GM12874 (cell line): ENCODE measurements around the gene TIFAB.

Experiments used
- CTCF ChIP-seq: IDR thresholded peaks from 2 replicates; pipeline ENCODE4 v1.5.1; 2011; ENCODE audit warnings: low read depth, mild to moderate bottlenecking, control low read depth, low read length, moderate library complexity; ENCODE audit not compliant: insufficient read depth

TIFAB gene

DNA sequence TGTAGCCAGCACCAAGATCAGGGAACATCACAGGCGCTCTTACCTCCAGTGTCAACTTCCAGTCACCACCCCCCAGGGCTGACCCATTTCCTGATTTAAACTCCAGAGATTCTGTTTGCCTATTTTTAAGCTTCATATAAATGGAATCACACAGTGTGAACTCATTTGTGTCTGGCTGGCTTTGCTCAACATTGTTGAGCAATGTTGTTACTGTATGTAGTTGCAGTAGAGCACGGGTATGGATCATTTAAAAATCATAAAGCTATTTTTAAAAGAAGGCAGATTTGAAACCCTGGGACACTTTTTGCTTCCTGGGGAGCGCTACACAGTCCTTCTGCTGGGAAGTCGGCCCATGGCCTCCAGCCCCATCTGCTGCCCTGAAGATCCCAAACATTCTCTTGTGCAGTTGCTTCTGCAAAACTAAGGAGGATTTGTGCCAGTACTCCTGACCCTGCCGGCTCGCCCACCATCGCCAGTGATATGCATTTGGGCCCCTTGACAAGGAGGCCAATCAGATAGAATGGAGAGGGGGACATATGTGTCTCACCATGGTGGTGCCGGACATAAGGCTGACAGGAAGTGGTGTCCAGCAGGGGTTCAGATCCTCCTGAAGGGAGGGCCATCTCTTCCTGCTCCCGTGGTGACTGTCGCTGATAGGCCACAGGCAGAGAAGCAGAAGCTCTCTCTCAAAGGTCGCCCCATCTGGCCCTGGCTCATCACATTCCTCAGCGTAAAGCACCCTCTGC is 18.3 kb downstream of the TIFAB start:
- TF ChIP-seq CTCF, result no peak

GRCh38 chr5:135432113-135432512 is 20.0 kb downstream of the TIFAB start:
- TF ChIP-seq CTCF, result no peak

DNA sequence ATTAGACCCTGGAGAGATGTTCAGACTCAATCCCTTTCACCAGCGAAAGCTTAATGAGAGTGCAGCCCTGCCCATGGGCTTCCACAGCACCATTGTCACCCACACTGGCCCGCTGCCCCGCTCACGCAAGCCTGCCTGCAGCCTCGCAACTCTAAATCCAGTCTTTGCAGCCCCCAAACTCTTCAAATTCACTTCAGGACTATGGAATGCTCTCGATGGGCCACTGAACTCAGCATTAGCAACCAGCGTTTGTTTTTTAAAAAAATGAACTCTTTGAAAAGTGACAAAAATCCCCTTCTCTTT is 22.1 kb downstream of the TIFAB start:
- no peak for TF ChIP-seq CTCF

- TF ChIP-seq CTCF, result no peak
Observed at GRCh38 chr5:135429301-135430134, 22.6 kb downstream of the TIFAB start.

- TF ChIP-seq CTCF, result no peak
Observed at GRCh38 chr5:135428586-135428985, 23.6 kb downstream of the TIFAB start.

DNA sequence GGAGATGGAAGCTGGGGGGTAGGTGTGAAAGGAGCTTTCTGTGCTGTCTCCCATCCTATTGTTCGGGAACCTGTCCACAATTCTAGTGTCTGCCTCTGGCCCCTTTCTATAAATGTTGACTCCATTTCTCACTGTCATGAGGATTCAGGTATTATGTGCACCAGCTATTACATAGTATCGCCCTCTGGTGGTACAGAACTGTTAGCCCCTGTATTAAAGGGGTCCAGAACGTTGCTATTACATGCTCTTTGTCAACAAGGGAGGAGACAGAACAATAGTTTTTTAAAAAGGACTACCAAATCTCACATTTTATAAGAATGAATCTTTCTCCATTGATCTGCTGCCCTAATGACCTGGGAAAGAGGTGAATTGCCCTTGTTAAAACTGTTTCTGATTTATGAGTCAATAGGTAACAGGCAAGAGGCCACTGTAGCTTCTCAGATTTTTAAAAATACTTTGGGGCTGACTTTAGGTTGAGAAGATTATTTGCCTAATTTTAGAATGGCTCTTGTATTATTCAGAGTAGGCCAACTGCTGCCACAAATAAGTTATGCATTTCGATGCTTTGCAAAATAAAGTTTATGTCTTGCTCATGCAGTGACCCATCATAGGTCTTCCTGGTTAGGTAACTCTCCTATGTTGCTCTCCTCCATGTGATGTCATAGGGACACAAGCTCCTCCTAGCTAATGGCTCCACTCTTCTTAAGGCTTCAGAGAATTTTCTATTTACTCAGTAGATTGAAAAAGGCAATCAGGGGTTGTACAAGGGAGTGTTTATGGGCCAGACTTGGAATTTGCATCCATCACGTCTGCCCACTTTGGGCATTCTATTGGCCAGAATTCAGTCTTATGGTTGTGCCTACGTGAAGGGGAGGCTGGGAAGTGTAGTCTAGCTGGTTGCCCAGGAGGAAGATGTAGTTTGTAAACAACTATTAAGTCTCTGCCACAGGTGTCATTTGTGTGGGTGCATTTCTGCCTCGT is 25.8 kb downstream of the TIFAB start:
- peak; percentile 64; the same call in 1 of the 2 replicates for TF ChIP-seq CTCF

DNA sequence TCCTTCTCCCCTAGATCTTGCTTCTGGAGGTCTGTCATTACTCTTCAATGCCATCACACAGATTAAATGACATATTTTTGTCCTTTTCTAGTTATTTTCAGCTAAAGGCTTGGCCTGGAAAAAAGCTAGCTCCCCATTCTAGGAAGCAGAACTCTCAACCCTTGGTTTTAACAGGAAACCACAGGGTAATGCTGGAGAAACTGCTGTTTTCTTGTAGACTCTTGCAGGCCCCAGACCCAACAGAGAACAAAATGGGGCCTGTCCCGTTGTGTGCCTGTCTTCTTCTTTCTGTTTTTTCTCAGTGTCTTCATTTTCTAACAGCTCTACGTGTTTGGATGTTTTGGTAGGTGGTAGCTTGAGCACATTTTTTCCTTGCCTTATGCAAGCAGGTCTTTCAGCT is 26.5 kb downstream of the TIFAB start:
- no peak for TF ChIP-seq CTCF
